Glomerular visceral epithelial cell (primary cell): ENCODE data around the gene RNF115.
A peak's percentile ranks its signal among the peaks of the same experiment; 100 is the strongest.

Source experiments
- DNase-seq: peaks from one replicate; pipeline ENCODE4 v3.0.0-alpha.2; 2016; ENCODE audit errors: extremely low spot score

The RNF115 gene

DNA sequence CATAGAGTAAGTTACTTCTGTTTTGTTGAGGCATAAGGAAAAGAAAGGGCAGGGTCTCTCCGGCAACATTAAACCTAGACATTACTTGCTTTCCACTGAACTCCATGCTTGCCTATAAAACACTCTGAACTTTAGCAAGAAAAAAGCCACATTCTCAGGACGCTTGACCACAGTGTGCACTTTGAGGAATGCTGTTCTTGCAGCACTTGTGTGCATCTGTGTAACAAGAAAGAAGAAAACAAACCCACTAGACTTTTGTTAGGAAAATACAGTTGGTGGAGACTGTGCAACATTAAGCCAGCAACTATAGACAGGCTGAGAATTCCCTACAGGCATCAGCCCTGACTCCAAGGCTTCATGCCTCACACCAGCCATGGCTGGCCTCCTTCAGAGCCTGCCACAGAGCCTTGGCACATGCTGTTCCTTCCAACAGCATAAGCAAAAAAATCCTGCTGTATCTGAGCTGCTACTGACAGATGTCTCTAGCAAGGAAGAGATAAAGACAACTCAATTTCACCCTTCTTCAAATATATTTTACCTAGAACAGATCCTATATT lies 122.5 kb downstream of the RNF115 start:
- no peak for DNase-seq

DNA sequence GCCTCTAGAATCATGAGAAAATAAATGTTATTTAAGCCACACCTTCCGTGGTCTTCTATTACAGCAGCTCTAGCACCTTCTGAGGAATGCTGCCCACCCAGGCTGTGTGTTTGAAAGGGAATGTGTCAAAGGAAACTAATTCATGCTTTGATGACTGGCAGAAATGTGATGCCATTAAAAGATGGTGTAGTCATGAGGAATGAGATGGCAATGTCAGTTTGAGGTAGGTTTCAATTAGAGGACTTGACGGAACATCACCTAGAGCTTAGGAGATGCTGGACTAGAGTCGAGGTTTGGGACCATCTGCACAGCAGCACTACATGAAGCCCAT lies 127.3 kb downstream of the RNF115 start:
- peak; percentile 46 for DNase-seq

DNA sequence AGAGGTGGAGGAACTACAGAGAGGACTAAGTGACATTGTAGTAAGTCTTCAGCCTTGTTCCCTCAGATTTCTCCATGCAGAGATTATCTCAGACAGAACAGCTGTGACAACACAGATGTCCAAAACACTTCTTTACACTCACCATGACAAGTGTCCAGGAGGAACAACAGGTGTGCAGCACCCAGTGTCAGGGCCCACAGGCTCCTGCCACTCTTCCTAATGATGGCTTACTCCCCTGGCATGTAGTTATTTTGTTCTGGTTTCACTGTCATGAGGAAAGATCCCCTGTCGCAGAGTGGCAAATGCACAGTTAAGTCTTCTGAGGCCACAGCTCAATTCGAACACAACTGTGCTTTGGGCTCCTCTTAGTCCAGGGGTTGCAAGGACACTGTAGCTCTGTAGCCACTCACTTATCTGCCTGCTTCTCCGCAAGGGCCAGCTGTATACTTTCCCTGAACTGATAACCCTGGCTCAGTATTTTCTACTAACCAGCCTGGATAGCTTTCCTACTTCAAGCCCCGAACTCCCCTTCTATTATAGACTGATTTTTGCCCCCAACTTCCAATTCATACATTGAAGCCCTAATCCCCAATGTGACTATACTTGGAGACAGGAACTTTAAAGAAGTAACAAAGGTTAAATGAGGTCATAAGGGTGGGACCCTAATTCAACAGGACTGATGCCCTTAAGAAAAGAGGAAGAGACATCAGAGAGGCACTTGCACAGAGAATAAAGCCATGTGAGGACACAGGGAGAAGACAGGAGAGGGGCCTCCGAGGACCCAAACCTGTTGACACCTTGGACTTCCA lies 127.9 kb downstream of the RNF115 start:
- no peak for DNase-seq

DNA sequence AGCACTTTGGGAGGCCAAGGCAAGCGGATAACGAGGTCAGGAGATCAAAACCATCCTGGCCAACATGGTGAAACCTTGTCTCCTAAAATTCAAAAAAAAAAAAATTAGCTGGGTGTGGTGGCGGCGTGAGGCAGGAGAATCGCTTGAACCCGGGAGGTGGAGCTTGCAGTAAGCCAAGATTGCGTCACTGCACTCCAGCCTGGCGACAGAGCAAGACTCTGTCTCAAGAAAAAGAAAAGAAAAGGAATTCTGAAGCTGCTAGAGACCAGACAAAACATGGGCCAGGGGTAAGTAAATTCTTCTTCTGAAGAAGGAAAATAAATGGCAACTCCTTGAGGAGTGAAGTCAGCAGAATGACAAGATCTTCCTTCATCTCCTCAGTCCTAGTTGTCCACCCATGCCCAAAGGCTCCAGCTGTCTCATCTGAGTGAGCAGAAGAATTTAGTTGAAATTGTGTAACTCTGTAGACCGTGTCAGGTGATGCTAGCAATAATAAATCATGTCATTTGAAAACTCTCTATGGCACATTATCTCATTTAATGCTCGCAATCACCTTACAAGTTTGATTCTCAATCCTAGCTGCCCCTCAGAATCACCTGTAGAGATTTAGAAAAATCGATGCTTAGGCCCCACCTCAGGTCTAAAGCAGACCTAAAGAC lies 131.0 kb downstream of the RNF115 start:
- peak; percentile 77 for DNase-seq

DNA sequence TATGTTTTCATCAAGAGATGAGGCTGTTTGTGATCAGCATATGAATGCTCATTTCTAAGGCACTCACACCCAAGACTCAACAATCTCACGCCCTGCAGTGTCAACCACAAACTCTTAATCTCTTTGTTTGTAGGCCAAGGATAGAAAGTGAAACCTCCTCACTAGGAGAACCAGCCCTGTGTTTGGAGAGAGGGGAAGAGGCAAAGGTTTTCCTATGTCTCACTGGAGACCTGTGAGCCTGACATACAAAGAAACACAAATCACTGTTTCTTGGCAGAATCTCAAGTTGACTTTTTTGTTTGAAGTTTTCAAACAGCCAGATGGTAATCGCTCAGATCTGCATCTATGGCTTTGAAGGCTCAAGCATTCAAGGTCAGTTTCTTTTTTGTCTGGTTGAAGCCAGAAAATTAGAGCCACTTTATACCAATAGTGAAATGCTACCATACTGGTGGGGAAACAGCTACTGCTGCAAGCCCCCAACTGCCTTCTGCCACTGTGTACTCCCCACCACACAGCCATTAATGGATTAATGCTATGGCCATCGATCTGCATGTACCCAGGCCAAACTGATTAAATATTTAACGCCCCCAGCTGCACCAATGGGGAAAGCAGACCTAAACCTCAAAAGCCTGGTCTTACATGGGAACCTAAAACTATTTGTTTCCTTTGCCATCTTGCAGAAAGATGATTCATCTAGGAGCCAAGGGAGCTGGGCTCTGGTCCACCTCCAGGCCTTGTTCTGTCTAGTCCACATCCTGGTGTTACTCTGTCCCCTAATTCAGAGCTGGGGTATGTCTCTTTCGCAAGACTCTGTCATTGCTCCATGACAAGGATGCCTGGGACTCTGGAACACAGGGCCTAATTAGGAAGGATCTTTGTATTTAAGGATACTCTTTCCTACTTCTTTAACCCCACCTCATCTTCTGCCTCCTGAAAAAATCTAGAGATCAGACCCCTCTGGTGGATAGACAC lies 133.0 kb downstream of the RNF115 start:
- peak; percentile 66 for DNase-seq

DNA sequence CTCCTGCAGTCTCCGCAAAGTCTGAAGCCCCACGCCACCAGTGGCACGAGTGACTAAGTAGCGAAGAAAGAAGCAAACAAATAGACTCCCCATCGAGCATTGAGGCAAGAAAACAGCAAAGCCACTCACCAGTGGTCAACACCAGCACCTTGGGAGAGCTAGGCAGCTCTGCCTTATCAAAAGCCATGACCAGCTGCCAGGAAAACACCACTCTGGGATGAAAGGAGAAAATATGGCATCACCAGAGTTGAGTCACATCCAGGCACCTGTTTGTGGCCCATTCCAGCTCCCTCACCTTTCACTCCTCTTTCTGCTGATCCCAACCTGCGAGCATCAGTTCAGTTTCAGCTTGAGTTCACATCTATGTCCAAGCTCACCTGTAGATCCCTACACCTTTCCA lies 134.0 kb downstream of the RNF115 start:
- DNase-seq: no peak

DNA sequence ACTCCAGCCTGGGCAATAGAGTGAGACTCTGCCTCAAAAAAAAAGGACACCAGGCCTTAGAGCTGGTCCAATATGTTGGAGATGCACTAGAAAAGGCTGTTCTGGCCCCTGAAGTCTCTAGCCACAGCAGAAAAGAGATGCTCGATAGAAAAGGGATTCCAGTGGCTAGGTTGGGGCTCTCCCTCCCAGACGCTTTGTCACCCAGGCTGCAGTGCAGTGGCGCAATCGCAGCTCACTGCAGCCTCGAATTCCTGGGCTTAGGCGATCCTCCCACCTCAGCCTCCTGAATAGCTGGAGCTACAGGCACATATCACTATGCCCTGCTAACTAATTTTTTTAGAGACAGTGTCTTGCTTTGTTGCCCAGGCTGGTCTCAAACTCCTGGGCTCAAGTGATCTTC lies 135.0 kb downstream of the RNF115 start:
- DNase-seq: no peak
